Raji (cell line): ENCODE results near the gene CYP39A1.

Source experiments
- POLR2A ChIP-seq: IDR thresholded peaks from 2 replicates; pipeline ENCODE4 v1.6.1; 2011; ENCODE audit warnings: low read depth, low read length, control low read depth; ENCODE audit not compliant: insufficient read depth

The CYP39A1 gene

GRCh38 chr6:46513533-46513932 lies 139.1 kb downstream of the CYP39A1 start:
- no peak for TF ChIP-seq POLR2A

GRCh38 chr6:46511320-46511719 lies 141.3 kb downstream of the CYP39A1 start:
- TF ChIP-seq POLR2A: no peak

DNA sequence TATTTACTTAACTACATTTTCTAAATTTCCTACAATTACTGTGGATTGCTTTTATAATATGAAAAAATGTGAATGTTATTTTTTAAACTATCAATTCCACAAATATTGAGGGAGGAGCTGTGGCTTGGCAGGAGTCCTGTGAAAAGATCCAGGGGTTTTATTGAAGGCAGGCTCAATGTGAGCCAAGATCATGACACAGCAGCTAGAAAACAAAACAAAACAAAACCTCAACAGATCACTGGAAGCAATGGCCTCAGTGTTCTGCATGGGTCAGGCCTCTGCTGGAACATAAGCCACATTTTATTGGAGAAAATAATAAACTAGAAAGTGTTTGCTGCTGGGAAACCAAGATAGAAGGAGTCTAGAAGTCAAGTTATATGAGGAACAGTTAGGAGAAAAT lies 142.0 kb downstream of the CYP39A1 start:
- no peak for TF ChIP-seq POLR2A

DNA sequence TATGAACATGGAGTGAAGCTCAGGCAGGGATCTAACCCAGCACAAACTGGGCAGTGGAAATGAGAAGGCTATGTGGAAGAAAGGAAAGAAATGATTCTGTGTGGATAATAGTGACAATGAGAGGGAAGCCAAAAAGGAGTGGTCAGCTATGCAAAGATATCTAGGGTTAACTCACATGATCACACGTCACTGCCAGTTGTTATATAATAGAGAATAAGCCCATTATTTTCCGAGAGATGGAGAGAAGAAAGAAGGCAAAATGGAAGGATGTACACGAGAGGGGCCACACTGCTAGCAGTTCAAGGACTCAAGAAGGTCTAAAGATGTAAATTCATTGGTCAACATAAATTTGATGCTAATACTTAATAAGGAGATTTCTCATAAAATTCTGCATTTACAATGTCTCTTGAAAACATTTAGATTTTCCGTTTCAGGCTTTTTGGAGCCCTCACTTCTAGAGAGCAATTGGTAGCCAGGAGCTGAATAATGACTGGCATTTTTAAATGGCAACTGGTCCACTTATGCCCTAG lies 142.6 kb downstream of the CYP39A1 start:
- TF ChIP-seq POLR2A: no peak

DNA sequence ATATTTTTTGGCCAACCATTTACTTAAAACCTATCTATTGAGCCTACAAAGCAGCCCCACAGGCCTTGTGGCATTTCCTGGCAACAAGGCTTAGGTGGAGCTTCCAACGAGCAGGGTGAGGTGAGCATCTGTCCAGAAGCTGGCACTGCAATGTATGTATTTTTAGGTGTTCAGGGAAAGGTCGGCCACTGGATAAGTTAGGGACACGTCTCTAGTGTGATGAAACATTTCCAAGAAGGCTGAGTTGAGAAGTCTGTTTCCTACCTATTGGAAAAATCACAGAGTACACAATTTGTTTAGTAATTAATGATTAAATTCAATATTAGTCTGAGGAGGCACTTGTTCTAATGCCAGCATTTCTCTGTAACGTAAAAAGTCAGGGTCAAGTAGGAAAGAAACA lies 143.6 kb downstream of the CYP39A1 start:
- no peak for TF ChIP-seq POLR2A

- no peak for TF ChIP-seq POLR2A
These were observed 145.2 kb downstream of the CYP39A1 start for GRCh38 chr6:46507426-46507825.

DNA sequence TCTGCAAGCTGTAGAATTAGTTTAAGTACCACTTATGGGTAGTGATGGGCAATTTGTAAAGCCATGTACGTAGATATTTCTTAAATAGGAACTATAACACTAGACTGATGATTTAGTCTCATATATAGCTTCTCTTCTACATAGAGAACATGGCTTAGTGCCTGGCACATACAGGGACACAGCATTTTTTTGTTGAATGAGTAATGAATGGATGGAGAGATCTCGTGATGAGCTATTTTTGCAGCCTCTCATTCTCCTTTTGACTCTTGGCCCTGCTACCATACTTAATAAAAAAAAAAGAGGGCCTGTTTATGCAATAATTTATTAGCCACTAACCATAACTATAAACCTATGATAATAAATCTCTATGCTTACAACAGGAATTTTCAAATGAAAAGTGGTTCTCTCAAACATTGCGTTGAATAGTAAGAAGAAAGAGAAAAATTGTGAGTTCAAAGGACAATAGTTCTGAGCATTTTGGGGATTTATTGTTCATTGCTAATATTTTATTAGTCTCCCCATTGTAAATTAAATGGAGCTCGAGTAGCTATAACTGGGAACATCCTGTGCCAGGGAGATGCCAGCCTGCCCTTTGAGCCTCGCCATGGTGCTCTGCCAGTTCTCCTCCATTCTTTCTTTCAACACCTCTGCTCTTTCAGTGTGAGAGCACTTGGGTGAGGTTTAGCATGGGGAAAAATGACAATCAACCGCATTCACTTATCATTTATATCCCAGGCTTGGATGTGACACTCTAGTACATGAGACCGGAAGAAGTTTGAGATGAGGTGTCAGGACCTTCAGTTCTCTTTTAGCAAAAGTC lies 146.7 kb downstream of the CYP39A1 start:
- TF ChIP-seq POLR2A: no peak

DNA sequence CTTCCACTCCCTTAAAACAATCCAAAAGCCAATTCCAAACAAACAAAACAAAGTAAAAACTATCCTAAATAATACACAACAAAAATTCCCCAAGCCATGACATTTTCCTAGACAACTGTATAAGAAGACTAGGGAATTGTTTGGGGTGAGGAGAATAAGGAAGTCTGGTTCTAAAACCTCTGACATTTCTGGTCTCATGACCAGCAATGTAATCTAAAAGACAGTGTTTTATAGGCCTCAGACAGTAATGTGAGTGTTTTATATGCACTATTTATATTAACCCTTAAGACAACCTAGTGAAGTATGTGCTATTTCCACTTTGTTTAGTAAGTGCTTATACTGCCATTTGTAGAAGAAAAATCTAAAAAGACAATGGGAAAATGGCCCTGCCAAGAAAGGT lies 148.4 kb downstream of the CYP39A1 start:
- no peak for TF ChIP-seq POLR2A

- TF ChIP-seq POLR2A: no peak
These were observed 150.0 kb downstream of the CYP39A1 start for GRCh38 chr6:46502486-46503119.

GRCh38 chr6:46501136-46502089 lies 151.2 kb downstream of the CYP39A1 start:
- no peak for TF ChIP-seq POLR2A

GRCh38 chr6:46500382-46500781 lies 152.2 kb downstream of the CYP39A1 start:
- TF ChIP-seq POLR2A: no peak
